GM18502 (cell line): ENCODE results near the gene ASTN2.

Experiments used
- ATAC-seq: cut with Tn5 transposase; IDR thresholded peaks from one replicate; pipeline ENCODE4 v1.9.1; 2021; ENCODE audit warnings: mild to moderate bottlenecking; ENCODE audit not compliant: unreplicated experiment, poor library complexity

The ASTN2 gene

GRCh38 chr9:116736399-116737151 lies 678.3 kb downstream of the ASTN2 start:
- no peak for ATAC-seq

DNA sequence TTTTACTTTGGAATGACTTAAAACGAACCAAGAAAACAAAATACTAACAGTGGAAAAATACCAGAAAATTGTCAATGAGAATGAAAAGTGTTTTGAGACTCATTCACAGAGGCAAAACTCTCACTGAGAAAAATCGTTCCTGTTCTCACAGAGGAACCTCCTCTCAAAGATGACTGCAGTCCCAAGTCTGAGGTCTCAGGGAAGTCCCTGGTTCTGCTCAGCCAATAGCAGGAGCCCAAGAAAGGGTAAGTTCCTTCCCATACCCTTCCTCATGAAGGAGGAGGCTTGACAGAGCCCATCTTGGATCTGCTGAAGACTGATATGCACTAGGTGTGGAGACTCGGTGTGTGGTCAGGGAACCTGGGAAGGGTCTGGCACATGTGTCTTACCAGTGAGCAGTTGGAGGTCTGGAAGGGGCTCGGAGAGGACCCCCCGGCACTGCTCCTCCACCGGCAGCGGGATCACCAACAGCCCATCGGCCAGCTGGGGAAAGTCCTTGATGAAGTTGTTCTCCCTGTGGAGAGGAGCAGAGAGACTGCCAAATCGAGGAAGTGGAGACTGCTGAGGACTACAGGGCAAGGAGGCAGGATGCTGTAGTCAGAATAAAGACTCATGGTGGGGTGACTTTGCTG lies 681.7 kb downstream of the ASTN2 start:
- no peak for ATAC-seq

DNA sequence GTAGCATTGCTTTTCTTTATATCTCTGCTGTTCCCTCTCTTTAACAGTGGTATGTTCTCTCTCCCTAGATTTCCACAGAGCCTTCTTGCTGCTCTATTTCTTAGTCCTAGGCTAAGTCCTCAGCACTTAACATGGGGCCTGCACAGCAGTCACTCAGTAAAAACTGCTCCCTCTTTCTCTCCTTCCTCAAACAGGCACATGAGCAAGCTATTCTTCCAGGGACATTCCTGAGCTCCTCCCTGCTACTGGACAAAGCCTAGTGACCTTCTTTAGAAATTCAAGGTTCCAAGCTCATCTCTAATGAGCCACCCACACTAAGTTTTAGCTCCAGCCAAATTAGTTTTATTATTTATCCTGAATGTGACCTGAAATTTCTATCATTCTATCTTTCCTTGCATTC lies 688.3 kb downstream of the ASTN2 start:
- no peak for ATAC-seq

DNA sequence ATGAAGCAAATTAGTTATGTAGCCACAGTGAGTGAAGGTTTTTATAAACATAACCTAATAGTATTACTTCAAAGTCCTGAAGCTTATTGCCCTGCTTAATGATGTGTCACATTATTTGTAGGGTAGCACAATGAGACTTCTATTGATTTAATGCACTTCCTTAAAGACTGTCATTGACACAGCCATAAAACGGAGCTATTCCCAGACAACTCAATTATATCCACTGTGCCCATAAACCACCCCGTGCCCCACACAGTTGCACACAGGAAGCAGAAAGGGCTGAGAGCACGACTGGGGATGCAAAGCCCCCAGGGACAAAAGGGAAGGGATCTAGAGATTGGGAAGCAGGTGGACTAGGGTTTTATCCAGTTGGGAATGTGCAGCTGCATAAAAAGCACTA lies 690.7 kb downstream of the ASTN2 start:
- no peak for ATAC-seq

DNA sequence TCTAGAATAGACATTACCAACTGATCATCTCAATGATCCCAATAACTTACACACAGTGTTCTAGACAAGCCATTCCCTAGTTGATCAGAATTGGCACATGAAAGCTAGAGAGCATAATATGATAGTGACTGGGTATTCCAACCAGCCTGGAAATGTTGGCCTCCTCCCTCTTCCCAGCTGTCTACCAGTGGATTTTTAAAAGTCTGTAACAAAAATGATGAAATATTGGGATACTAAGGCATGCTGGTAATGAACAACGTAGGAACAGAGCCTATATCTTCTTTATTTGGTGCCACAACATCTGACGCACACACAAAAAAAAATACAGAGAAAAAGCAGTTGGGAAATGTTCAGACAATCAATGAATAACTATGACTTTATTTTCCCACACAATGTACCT lies 692.9 kb downstream of the ASTN2 start:
- no peak for ATAC-seq

GRCh38 chr9:116721411-116721810 lies 693.4 kb downstream of the ASTN2 start:
- no peak for ATAC-seq

- ATAC-seq = no peak
These were observed 694.7 kb downstream of the ASTN2 start for GRCh38 chr9:116720111-116720510.

GRCh38 chr9:116718111-116718510 lies 696.7 kb downstream of the ASTN2 start:
- no peak for ATAC-seq

DNA sequence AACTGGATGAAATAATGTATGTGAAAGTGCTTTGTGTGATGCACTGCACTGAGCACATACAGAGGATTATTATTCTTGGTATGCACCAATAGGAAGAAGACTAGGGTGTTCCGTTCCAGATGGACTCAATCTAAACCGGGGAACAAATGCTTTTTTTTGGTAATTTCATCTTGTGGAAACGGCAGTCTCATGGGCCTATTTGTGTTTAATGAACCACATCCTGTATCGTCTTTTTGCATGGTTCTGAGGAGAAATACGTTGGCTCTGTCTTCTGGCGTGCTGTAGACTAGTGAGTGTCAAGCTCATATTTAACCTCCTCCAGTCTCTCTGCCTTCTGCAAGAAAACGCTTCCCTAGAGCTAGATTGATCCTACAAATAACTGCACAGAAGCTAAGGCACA lies 697.7 kb downstream of the ASTN2 start:
- no peak for ATAC-seq

- no peak for ATAC-seq
These were observed 698.4 kb downstream of the ASTN2 start for GRCh38 chr9:116716438-116716837.

DNA sequence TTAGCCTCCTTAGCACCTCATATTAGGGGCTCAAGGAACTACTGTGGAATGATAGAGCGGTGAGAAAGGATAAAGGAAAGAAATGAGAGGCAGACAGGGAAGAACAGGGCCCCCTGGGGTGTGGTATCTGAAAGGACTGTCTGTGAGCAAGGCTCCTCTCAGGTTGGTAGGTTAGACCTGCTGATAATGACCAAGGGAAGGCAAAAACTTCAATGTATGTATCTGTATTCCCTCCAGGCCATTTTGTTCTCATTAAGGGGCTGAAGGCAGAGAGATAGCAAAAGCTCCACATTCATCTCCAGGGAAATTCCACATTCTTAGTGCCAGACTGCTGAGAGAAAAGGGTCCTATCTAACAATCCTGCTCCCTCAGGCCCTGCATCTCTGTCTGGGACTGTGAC lies 699.1 kb downstream of the ASTN2 start:
- no peak for ATAC-seq

- no peak for ATAC-seq
These were observed 701.6 kb downstream of the ASTN2 start for GRCh38 chr9:116713271-116713670.

DNA sequence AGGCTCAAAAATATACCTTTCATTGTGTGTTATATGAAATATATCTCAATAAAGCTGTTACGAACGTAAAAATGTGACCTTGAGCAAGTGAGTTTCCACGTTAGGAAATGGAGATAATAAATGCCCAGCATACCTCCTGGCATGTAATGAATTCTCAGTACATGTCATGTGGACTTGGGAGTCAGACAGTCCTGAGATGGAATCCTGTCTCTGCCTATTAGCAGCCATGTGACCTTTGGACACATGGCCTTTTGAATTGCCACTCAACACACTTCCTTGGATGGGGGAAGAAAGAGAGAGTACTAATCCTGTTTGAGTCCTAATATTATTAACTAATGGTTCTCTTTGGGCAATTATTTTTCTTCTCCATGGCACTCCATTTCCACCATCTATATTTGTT lies 702.1 kb downstream of the ASTN2 start:
- no peak for ATAC-seq

DNA sequence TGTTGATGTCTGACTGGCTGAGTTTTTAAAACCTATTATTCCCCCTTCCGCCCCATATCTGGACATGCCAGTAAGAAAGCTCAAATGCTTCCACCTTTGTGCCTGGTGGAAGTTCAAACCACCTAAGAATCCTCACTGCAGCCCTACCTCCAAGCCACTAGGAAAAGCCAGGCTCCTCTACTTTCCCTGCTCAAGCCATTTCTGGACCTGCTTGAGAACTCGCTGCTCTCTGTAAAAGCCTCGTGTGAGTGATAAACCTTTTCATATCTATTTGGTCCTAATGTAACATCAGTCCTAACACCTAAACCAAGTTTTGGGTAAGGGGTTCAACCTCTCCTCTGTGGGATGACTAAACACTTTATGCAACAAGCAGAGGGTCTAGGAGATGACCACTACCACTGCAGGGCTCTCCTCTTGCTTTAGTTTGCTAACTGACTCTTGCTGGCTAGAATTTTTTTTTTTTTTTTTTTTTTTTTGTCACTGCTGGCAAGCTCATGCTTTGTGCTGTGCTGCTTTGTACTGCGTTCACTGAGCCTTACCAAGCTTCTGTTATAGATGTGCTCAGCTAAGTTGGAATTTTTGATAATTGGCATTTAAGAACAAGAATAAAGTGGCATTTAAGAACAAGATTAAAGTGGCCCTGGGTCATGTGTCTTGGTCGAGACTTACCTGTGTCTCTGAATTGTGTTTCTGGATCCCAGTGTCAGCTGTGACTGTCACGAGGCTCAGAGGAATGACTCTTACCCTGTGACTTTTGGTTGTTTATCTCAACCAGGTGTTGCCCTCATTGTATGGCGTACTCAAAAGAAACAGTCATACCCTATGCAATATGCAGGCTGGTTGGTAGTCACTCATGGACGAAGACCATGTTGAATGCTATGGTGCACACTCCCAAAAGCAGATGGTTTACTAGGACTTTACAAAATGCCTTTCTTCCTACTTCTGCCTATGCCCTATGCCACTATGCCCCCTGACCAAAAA lies 708.3 kb downstream of the ASTN2 start:
- no peak for ATAC-seq

DNA sequence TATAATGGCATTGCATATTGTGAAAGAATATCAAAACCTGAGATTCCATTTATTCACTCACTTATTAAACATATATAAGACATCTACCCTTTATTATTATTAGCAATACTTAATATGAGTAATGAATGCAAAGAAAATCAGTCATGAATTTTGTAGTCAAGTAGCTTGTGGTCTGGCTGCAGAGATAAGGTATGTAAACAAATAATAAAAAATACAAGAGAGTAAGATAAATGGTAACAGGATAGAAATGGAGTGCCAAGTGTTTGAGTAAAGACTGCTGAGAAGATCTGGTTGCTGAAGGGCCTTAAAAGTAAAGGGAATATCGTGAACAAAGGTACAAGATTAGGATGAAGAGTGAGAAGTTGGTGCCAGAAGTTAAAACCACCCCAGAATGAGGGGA lies 709.3 kb downstream of the ASTN2 start:
- ATAC-seq = no peak

DNA sequence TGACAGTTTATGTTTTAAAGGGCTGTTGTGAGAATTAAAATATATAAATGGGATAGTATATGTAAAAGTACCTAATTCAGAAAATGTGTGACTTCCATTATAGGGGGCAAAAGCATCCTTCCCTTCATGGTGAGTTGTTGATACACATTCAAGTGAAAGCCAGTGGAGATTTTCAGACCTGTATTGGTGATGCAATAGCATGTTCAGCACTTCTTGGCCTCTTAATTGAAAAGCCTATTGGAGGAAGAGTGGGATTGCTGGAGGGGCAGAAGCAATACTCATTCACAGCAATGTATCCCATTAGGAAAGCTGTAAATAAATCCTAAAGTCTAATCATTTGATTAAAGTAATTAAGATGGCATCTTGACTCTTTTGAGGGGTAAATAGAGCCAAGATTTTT lies 710.4 kb downstream of the ASTN2 start:
- ATAC-seq = no peak

DNA sequence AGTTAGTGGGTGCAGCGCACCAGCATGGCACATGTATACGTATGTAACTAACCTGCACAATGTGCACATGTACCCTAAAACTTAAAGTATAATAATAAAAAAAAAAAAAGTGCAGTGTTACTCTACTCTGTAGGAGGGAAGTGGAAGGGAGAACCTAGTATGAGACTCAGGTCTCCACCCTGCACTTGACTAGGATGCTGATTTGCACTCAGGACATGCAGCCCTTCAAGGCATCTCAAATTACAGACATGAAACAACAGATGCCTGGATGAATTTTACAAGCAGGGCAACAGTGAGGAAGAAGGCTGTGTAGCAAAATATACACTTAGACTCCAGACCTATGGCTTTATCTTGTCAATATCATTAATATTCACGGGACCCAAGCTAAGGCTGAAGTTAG lies 711.2 kb downstream of the ASTN2 start:
- no peak for ATAC-seq

GRCh38 chr9:116701940-116702642 lies 712.8 kb downstream of the ASTN2 start:
- ATAC-seq = no peak

- no peak for ATAC-seq
These were observed 713.7 kb downstream of the ASTN2 start for GRCh38 chr9:116700882-116701865.
